ENCODE results near the gene ETNK2. TPM values are rescaled to one million over a fixed set of nuclear protein-coding genes. Genes with fewer than 3 reads are reported as not detected.

The ETNK2 gene
- total RNA-seq, 1 donor from 2014 or later, result 5.3 TPM

DNA sequence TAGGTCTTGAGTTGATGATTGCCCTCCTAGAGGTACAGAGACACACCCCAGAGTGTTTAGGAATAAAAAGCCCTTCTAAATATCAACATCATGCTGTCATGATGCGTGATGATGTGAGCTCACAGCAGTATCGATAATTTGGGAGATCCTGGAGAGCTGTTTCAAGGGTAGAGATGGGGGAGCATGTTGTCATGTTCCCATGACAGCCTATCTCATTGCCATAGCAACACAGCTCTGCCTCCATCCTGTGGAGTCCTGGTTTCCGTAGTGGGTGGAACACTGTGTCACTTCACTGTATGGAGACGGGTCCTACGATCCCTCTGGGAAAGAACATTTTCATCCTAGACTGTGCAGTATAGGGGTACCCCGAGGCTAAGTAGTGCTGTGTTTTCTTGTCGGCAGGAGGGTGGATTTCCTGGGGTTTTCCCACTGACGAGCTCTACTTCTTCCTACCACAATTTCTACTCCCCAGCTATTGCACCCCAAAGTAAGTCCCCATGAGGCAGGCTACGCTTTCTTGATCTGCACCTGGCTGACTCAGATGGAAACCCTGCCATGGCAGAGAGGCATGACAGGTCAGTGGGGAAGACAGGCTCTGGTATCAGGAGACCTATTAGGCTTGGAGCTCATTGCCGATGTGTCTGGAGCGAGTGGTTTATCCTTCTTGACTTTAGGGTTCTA lies 37.3 kb upstream of the ETNK2 start:
- H3F3A ChIP-seq (ENCODE audit: low read depth), result peaks cover 6% of the 10 kb centered on the region
- no peak overlapping the region for H3K4me2 ChIP-seq
- H3K4me1 ChIP-seq, result peaks cover 16% of the 10 kb centered on the region
- Mint-ChIP-seq H3K27ac (no peak overlapping the region), H3K9me3 (no peaks in the 10 kb centered on the region), H3K4me1 (peaks cover 14% of the 10 kb centered on the region), H3K27me3 (ENCODE audit: insufficient read depth, low read depth) (peaks cover 29% of the 10 kb centered on the region), H3K4me3 (no peak overlapping the region), H3K36me3 (no peaks in the 10 kb centered on the region)
- H3K79me2 ChIP-seq (ENCODE audit: low read depth), result no peaks in the 10 kb centered on the region
- no peak overlapping the region for H3K4me3 ChIP-seq
- H3K27ac ChIP-seq, result no peak overlapping the region
- no peak overlapping the region for H3K9ac ChIP-seq
- no peak overlapping the region for H2AFZ ChIP-seq (replicated peaks)
- peaks cover 74% of the 10 kb centered on the region for H3K27me3 ChIP-seq
- H3K9me3 ChIP-seq (ENCODE audit: low read depth), result no peaks in the 10 kb centered on the region
- no peak for DNase-seq (ENCODE audit: low spot score)
- no peak for TF ChIP-seq EZH2phosphoT487 (IDR thresholded peaks at IDR 0.05)
- TF ChIP-seq EZH2 (IDR thresholded peaks at IDR 0.05), result no peak
- TF ChIP-seq, protein P1, sequence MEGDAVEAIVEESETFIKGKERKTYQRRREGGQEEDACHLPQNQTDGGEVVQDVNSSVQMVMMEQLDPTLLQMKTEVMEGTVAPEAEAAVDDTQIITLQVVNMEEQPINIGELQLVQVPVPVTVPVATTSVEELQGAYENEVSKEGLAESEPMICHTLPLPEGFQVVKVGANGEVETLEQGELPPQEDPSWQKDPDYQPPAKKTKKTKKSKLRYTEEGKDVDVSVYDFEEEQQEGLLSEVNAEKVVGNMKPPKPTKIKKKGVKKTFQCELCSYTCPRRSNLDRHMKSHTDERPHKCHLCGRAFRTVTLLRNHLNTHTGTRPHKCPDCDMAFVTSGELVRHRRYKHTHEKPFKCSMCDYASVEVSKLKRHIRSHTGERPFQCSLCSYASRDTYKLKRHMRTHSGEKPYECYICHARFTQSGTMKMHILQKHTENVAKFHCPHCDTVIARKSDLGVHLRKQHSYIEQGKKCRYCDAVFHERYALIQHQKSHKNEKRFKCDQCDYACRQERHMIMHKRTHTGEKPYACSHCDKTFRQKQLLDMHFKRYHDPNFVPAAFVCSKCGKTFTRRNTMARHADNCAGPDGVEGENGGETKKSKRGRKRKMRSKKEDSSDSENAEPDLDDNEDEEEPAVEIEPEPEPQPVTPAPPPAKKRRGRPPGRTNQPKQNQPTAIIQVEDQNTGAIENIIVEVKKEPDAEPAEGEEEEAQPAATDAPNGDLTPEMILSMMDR (IDR thresholded peaks at IDR 0.05), result no peak
- H4K20me1 ChIP-seq (ENCODE audit: low read depth), result no peaks in the 10 kb centered on the region
- no peaks in the 10 kb centered on the region for H3K36me3 ChIP-seq

DNA sequence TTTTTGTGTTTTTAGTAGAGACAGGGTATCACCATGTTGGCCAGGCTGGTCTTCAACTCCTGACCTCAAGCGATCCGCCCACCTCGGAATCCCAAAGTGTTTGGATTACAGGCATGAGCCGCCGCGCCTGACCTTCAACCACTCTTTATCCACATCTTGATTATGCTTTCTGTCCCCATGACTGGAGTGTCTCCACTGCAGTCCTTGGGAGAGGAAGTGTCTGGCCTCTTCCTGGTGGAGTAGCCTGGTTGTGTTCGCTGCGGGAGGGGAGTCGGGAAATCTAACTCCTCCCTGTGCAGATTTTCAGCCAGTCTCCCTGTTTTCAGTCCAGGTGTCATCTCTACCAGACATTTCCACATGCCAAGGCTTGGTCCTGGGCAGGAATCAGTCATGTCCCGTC lies 34.8 kb upstream of the ETNK2 start:
- no peak for DNase-seq (ENCODE audit: low spot score)
- no peak for TF ChIP-seq EZH2phosphoT487 (IDR thresholded peaks at IDR 0.05)
- TF ChIP-seq EZH2 (IDR thresholded peaks at IDR 0.05), result no peak
- no peaks in the 10 kb centered on the region for H3K36me3 ChIP-seq
- H3K4me3 Mint-ChIP-seq, result no peak overlapping the region
- H3K27ac Mint-ChIP-seq, result no peak overlapping the region
- H3K27me3 ChIP-seq, result peaks cover 56% of the 10 kb centered on the region
- H3K9me3 ChIP-seq (ENCODE audit: low read depth), result no peaks in the 10 kb centered on the region
- peaks cover 19% of the 10 kb centered on the region for H3K27me3 Mint-ChIP-seq (ENCODE audit: insufficient read depth, low read depth)
- no peak overlapping the region for H3K9ac ChIP-seq
- H3K79me2 ChIP-seq (ENCODE audit: low read depth), result no peaks in the 10 kb centered on the region
- no peaks in the 10 kb centered on the region for H3K9me3 Mint-ChIP-seq
- H3K36me3 Mint-ChIP-seq, result no peaks in the 10 kb centered on the region
- H3K4me3 ChIP-seq, result no peak overlapping the region
- H4K20me1 ChIP-seq (ENCODE audit: low read depth), result no peaks in the 10 kb centered on the region
- peaks cover 14% of the 10 kb centered on the region for H3K4me1 Mint-ChIP-seq
- peaks cover 16% of the 10 kb centered on the region for H3K4me1 ChIP-seq
- H2AFZ ChIP-seq (replicated peaks), result no peak overlapping the region
- H3K27ac ChIP-seq, result no peak overlapping the region
- peaks cover 6% of the 10 kb centered on the region for H3F3A ChIP-seq (ENCODE audit: low read depth)
- H3K4me2 ChIP-seq, result no peak overlapping the region

DNA sequence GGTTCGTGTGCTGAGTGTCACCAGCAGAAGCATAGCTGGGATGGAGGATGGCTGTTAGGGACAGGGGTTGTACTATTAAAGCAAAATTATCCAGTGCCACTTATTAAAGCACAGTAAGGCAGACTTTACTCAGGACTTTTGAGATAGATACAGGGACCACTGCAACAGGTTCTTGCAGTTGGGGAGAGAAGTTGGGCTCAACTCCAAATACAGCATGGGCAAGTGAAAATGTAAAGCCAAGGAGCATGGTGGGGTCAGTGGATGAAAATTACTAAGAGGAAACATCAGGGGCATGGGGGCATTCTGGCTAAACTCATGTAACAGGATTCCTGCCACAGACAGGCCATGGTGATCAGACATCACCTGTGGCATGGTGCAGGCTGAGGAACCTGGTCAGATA lies 29.3 kb upstream of the ETNK2 start:
- Mint-ChIP-seq H3K4me3 (no peak overlapping the region), H3K9me3 (no peaks in the 10 kb centered on the region), H3K27me3 (ENCODE audit: insufficient read depth, low read depth) (peaks cover 9% of the 10 kb centered on the region), H3K36me3 (no peaks in the 10 kb centered on the region), H3K27ac (no peak overlapping the region), H3K4me1 (no peaks in the 10 kb centered on the region)
- Histone ChIP-seq H3K9ac (no peak overlapping the region), H2AFZ (replicated peaks) (no peak overlapping the region), H3K4me3 (no peak overlapping the region), H3K79me2 (ENCODE audit: low read depth) (no peaks in the 10 kb centered on the region), H4K20me1 (ENCODE audit: low read depth) (no peaks in the 10 kb centered on the region), H3K27me3 (peaks cover 11% of the 10 kb centered on the region), H3K4me1 (no peaks in the 10 kb centered on the region), H3K27ac (no peak overlapping the region), H3F3A (ENCODE audit: low read depth) (no peaks in the 10 kb centered on the region), H3K9me3 (ENCODE audit: low read depth) (no peaks in the 10 kb centered on the region), H3K4me2 (no peak overlapping the region), H3K36me3 (no peaks in the 10 kb centered on the region)
- DNase-seq (ENCODE audit: low spot score), result no peak
- TF ChIP-seq, protein P1 (IDR thresholded peaks at IDR 0.05), result no peak
- TF ChIP-seq EZH2 (IDR thresholded peaks at IDR 0.05), result no peak
- no peak for TF ChIP-seq EZH2phosphoT487 (IDR thresholded peaks at IDR 0.05)

DNA sequence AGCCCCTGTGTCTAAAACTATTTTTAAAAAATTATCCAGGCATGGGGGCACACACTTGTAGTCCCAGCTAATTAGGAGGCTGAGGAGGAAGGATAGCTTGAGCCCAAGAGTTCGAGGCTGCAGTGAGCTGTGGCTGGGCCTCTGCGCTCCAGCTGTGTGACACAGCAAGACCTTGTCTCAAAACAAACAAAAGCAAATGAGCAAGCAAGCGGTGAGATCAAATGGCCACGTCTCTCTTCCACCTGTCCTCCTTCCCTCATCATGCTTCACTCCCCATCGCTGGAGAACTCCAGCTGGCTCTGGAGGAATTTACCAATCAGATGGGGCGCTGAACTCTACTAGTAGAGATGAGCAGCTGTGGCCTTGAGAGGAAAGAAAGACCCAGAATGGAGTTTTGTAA lies 28.3 kb upstream of the ETNK2 start:
- Mint-ChIP-seq H3K4me3 (no peak overlapping the region), H3K4me1 (no peaks in the 10 kb centered on the region), H3K27me3 (ENCODE audit: insufficient read depth, low read depth) (peaks cover 9% of the 10 kb centered on the region), H3K9me3 (no peaks in the 10 kb centered on the region), H3K27ac (no peak overlapping the region), H3K36me3 (no peaks in the 10 kb centered on the region)
- Histone ChIP-seq H3K27ac (no peak overlapping the region), H3K9ac (no peak overlapping the region), H3K79me2 (ENCODE audit: low read depth) (no peaks in the 10 kb centered on the region), H3K4me2 (no peak overlapping the region), H3K4me3 (no peak overlapping the region), H3F3A (ENCODE audit: low read depth) (no peaks in the 10 kb centered on the region), H3K27me3 (peaks cover 19% of the 10 kb centered on the region), H3K9me3 (ENCODE audit: low read depth) (no peaks in the 10 kb centered on the region), H2AFZ (replicated peaks) (no peak overlapping the region), H3K36me3 (no peaks in the 10 kb centered on the region), H3K4me1 (no peaks in the 10 kb centered on the region), H4K20me1 (ENCODE audit: low read depth) (no peaks in the 10 kb centered on the region)
- TF ChIP-seq, protein P1 (IDR thresholded peaks at IDR 0.05), result no peak
- TF ChIP-seq EZH2phosphoT487 (IDR thresholded peaks at IDR 0.05) (no peak), EZH2 (IDR thresholded peaks at IDR 0.05) (no peak)
- DNase-seq (ENCODE audit: low spot score), result no peak

Data from neural progenitor cell (in vitro differentiated cells).